Thoracic aorta (tissue), 2 donors: ENCODE results near the gene FAM83F. TPM values are rescaled to one million over a fixed set of nuclear protein-coding genes. Genes with fewer than 3 reads are reported as not detected.

ENCODE experiments used
- ATAC-seq: fragments of 150-250 bp; one replicate; pipeline ENCODE4 v1.8.0; 2017; ENCODE audit warnings: low read depth; ENCODE audit not compliant: insufficient number of reproducible peaks, low FRiP score
- DNase-seq: peaks from one replicate; pipeline ENCODE4 v3.0.0-alpha.2; 2020; ENCODE audit warnings: low spot score
- H3K27ac ChIP-seq, 2 donors: fragments of 200-600 bp; sonication (generic); 1 replicate in 1 of 2; 2 replicates in 1 of 2; pipeline ENCODE4 v1.5.1; 2016; ENCODE audit warnings: mild to moderate bottlenecking in 2 of 2, moderate library complexity in 2 of 2
- H3K27me3 ChIP-seq: fragments of 200-600 bp; sonication (generic); replicated peaks from 2 replicates; pipeline ENCODE4 v1.6.0; 2016; ENCODE audit warnings: mild to moderate bottlenecking; ENCODE audit not compliant: insufficient read depth
- H3K36me3 ChIP-seq: fragments of 200-600 bp; sonication (generic); one replicate; pipeline ENCODE4 v1.5.1; 2016
- H3K4me1 ChIP-seq, 2 donors: fragments of 200-600 bp; sonication (generic); 1 replicate in 1 of 2; 2 replicates in 1 of 2; pipeline versions ENCODE4 v1.5.1 to v1.6.0; 2016; ENCODE audit warnings: low read depth in 2 of 2, mild to moderate bottlenecking in 1 of 2; ENCODE audit not compliant: control insufficient read depth in 1 of 2
- H3K4me3 ChIP-seq: fragments of 200-600 bp; sonication (generic); 2 replicates; pipeline ENCODE4 v1.5.1; 2016; ENCODE audit warnings: mild to moderate bottlenecking
- H3K9me3 ChIP-seq: fragments of 200-600 bp; sonication (generic); 2 replicates; pipeline ENCODE4 v1.5.1; 2016
- total RNA-seq, 2 donors: library from RNA; depleted of rRNA; stranded (reverse); fragments of >200 nt; gene quantifications; one replicate each; pipeline versions ENCODE4 v1.1.0 to v1.2.3, GENCODE V29; 2016
- TF ChIP-seq, protein P1 (sequence below): fragments of 200-600 bp; sonication (generic); IDR thresholded peaks from one replicate; pipeline ENCODE4 v1.5.1; 2019; ENCODE audit warnings: antibody characterized with exemption

FAM83F gene
- total RNA-seq, 2 donors from 2014 or later, result under 0.01 to 0.28 TPM

- no peak overlapping the region for H3K4me3 ChIP-seq
- H3K27me3 ChIP-seq, result no peaks in the 10 kb centered on the region
- TF ChIP-seq, protein P1, sequence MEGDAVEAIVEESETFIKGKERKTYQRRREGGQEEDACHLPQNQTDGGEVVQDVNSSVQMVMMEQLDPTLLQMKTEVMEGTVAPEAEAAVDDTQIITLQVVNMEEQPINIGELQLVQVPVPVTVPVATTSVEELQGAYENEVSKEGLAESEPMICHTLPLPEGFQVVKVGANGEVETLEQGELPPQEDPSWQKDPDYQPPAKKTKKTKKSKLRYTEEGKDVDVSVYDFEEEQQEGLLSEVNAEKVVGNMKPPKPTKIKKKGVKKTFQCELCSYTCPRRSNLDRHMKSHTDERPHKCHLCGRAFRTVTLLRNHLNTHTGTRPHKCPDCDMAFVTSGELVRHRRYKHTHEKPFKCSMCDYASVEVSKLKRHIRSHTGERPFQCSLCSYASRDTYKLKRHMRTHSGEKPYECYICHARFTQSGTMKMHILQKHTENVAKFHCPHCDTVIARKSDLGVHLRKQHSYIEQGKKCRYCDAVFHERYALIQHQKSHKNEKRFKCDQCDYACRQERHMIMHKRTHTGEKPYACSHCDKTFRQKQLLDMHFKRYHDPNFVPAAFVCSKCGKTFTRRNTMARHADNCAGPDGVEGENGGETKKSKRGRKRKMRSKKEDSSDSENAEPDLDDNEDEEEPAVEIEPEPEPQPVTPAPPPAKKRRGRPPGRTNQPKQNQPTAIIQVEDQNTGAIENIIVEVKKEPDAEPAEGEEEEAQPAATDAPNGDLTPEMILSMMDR, result no peak
- DNase-seq (no peak), ATAC-seq (no peak)
- no peaks in the 10 kb centered on the region for H3K9me3 ChIP-seq
- no peak overlapping the region for H3K27ac ChIP-seq
- H3K36me3 ChIP-seq, result no peaks in the 10 kb centered on the region
- peaks cover 0 to 4% of the 10 kb centered on the region in 2 donors for H3K4me1 ChIP-seq
Measured at GRCh38 chr22:40019100-40019499, 24.3 kb downstream of the FAM83F start.

DNA sequence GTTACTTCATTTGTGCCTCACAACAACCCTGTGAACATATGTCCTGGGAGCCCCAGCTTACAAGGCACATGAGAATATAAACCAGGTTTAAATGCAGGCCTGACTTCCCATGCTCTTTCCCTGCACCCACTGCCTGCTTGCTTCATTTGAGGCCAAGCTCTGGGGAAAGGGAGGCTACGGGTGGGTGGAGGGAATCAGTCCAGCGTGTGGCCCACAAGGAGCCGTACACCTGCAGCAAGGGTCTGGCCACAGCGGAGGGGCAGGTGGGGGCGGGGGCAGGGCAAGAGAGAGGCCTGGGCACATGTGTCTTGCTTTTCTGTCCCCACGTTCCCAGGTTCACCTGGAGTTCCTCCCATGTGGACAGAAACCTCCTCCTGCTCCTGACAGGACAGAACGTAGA is 26.2 kb downstream of the FAM83F start:
- Histone ChIP-seq H3K4me1 (peaks cover 0 to 4% of the 10 kb centered on the region in 2 donors), H3K36me3 (no peaks in the 10 kb centered on the region), H3K9me3 (no peaks in the 10 kb centered on the region), H3K4me3 (no peak overlapping the region), H3K27ac (no peak overlapping the region), H3K27me3 (no peaks in the 10 kb centered on the region)
- no peak for ATAC-seq
- DNase-seq, result no peak
- TF ChIP-seq, protein P1, result no peak

- H3K27me3 ChIP-seq, result no peaks in the 10 kb centered on the region
- TF ChIP-seq, protein P1, result no peak
- DNase-seq (no peak), ATAC-seq (no peak)
- H3K4me1 ChIP-seq, result peaks cover 0 to 4% of the 10 kb centered on the region in 2 donors
- no peaks in the 10 kb centered on the region for H3K9me3 ChIP-seq
- H3K27ac ChIP-seq, result no peak overlapping the region
- H3K36me3 ChIP-seq, result no peaks in the 10 kb centered on the region
- no peak overlapping the region for H3K4me3 ChIP-seq
Measured at GRCh38 chr22:40021401-40022000, 26.7 kb downstream of the FAM83F start.

- no peaks in the 10 kb centered on the region for H3K9me3 ChIP-seq
- peaks cover 0 to 4% of the 10 kb centered on the region in 2 donors for H3K4me1 ChIP-seq
- DNase-seq (no peak), ATAC-seq (no peak)
- H3K4me3 ChIP-seq, result no peak overlapping the region
- no peaks in the 10 kb centered on the region for H3K27me3 ChIP-seq
- TF ChIP-seq, protein P1, result no peak
- no peaks in the 10 kb centered on the region for H3K36me3 ChIP-seq
- no peak overlapping the region for H3K27ac ChIP-seq
Measured at GRCh38 chr22:40022536-40023240, 27.9 kb downstream of the FAM83F start.

GRCh38 chr22:40023341-40023841 is 28.6 kb downstream of the FAM83F start:
- Histone ChIP-seq H3K36me3 (no peaks in the 10 kb centered on the region), H3K9me3 (no peaks in the 10 kb centered on the region), H3K4me3 (no peak overlapping the region), H3K27me3 (no peaks in the 10 kb centered on the region), H3K4me1 (peaks cover 0 to 4% of the 10 kb centered on the region in 2 donors), H3K27ac (no peak overlapping the region)
- ATAC-seq (no peak), DNase-seq (no peak)
- TF ChIP-seq, protein P1, result no peak
